A549 (cell line): ENCODE results near the gene NAPSA.

ENCODE experiments used
- CTCF ChIP-seq: fragments of >200 bp; sonication (Bioruptor Twin); formaldehyde crosslinking; IDR thresholded peaks from 3 replicates; pipeline ENCODE4 v1.5.1; 2016
- ELK1 ChIP-seq: fragments of 150-350 bp; IDR thresholded peaks from 2 replicates; pipeline ENCODE4 v1.6.1; 2014; ENCODE audit warnings: low read depth, mild to moderate bottlenecking, low read length
- EP300 ChIP-seq, 2 experiments: fragments of >200 bp; sonication (Bioruptor Twin); formaldehyde crosslinking; IDR thresholded peaks; 2 replicates in 1 of 2; 3 replicates in 1 of 2; pipeline ENCODE4 v1.6.1; 2016 to 2017
- FOSB ChIP-seq: fragments of 250-450 bp; sonication (Bioruptor Pico); IDR thresholded peaks from 2 replicates; pipeline ENCODE4 v1.5.0; 2020; ENCODE audit warnings: mild to moderate bottlenecking, moderate library complexity
- POLR2A ChIP-seq: IDR thresholded peaks from 2 replicates; pipeline ENCODE4 v1.6.1; 2012; ENCODE audit warnings: mild to moderate bottlenecking, low read length
- RAD21 ChIP-seq, 2 experiments: fragments of >200 bp in 1 of 2; sonication (Bioruptor Twin) in 1 of 2; formaldehyde crosslinking in 1 of 2; IDR thresholded peaks in 1 of 2; conservative IDR thresholded peaks in 1 of 2; 2 replicates in 1 of 2; 3 replicates in 1 of 2; pipeline ENCODE4 v1.6.1; 2012 to 2018; ENCODE audit warnings: inconsistent platforms in 1 of 2
- RFX5 ChIP-seq: fragments of 450-650 bp; IDR thresholded peaks from 2 replicates; pipeline ENCODE4 v1.7.1; 2014; ENCODE audit warnings: antibody characterized with exemption, mild to moderate bottlenecking, moderate library complexity

GRCh38 chr19:50378863-50379236 lies 13.4 kb upstream of the NAPSA start:
- TF ChIP-seq RAD21 (conservative IDR thresholded peaks at IDR 0.05 in 1 of 2, IDR thresholded peaks at IDR 0.05 in 1 of 2) (no peak), FOSB (CRISPR knock-in tag) (no peak), CTCF (no peak), EP300 (IDR thresholded peaks at IDR 0.05) (no peak), RFX5 (no peak), ELK1 (no peak), POLR2A (no peak)
